Psoas muscle (tissue), 8 donors: Measurements from ENCODE around the gene ANXA4. TPM values are rescaled to one million over a fixed set of nuclear protein-coding genes. Genes with fewer than 3 reads are reported as not detected.

Experiments used
- ATAC-seq, 4 donors: fragments of 200-7000 bp; cut with Tn5 transposase; one replicate each; pipeline ENCODE4 v1.9.1; 2020; ENCODE audit warnings: moderate library complexity in 3 of 4, mild to moderate bottlenecking in 2 of 4
- DNase-seq, 2 donors: peaks; one replicate each; pipeline ENCODE4 v3.0.0-alpha.2; 2020
- H3K27ac ChIP-seq: fragments of 200-600 bp; one replicate; pipeline ENCODE4 v1.8.0; 2022
- H3K27me3 ChIP-seq, 3 donors: fragments of 200-600 bp in 1 of 3; one replicate each; pipeline versions ENCODE4 v1.6.1 to v1.8.0; 2013 to 2022; ENCODE audit warnings: low read length in 2 of 3, mild to moderate bottlenecking in 2 of 3, moderate library complexity in 1 of 3; ENCODE audit not compliant: insufficient read depth in 3 of 3
- H3K36me3 ChIP-seq, 2 donors: fragments of 200-600 bp in 1 of 2; one replicate each; pipeline versions ENCODE4 v1.6.1 to v1.8.0; 2013 to 2022; ENCODE audit warnings: low read depth in 1 of 2, mild to moderate bottlenecking in 1 of 2, moderate library complexity in 1 of 2; ENCODE audit not compliant: insufficient read depth in 1 of 2
- H3K4me1 ChIP-seq: fragments of 200-600 bp; one replicate; pipeline ENCODE4 v1.8.0; 2022
- H3K4me3 ChIP-seq: fragments of 200-600 bp; one replicate; pipeline ENCODE4 v1.8.0; 2022; ENCODE audit warnings: mild to moderate bottlenecking
- H3K9me3 ChIP-seq: fragments of 200-600 bp; one replicate; pipeline ENCODE4 v1.8.0; 2022
- WGBS, 3 donors: extraction: QIAGEN DNeasy Blood & Tissue Kit; methylation state at CpG; one replicate each; pipeline versions ENCODE4 v1.1.6 to v1.1.7; 2013; 5-methylcytosine and 5-hydroxymethylcytosine counted together
- intact Hi-C, 2 donors: fragments of 100-400 bp; cut with DNase I; formaldehyde crosslinking; loops; one replicate each; pipeline versions ENCODE4 v1.11.0 to v1.14.2; 2022
- polyA plus RNA-seq, 3 donors: library from polyadenylated mRNA; stranded (reverse); fragments of 200-250 nt; gene quantifications; one replicate each; pipeline ENCODE4 v1.2.3, GENCODE V29; 2013
- total RNA-seq, 4 donors: library from RNA; stranded (reverse); fragmentation: NEBNext Ultra II Directional in 2 of 4; extraction: Animal tissue kit (Norgen Biotek cat#: 25700) in 2 of 4; gene quantifications; one replicate each; pipeline versions ENCODE4 v1.2.1 to v1.2.4, GENCODE V29; 2021 to 2023
- TF ChIP-seq, protein P1 (sequence below): fragments of 200-600 bp; IDR thresholded peaks from one replicate; pipeline ENCODE4 v1.8.0; 2022; ENCODE audit warnings: antibody characterized with exemption
- donor health status: healthy with polysubstance abuse.
- donor health status: DM: no; HTN: no; CAD: no; lungs with moderate emphysema.
- donor health status: Bipolar disorder and iron deficiency.
- donor health status: healthy.
- donor health status: DM: yes; HTN: yes; CAD: no.
- donor health status: DM: no; HTN: no; CAD: no.
- donor health status: DM: no; HTN: no; CAD: no.
- donor health status: DM: yes; HTN: yes; CAD: no.

ANXA4 gene
- total and polyA plus RNA-seq, 7 donors = 13.2 to 29.0 (median 19.4) TPM

DNA sequence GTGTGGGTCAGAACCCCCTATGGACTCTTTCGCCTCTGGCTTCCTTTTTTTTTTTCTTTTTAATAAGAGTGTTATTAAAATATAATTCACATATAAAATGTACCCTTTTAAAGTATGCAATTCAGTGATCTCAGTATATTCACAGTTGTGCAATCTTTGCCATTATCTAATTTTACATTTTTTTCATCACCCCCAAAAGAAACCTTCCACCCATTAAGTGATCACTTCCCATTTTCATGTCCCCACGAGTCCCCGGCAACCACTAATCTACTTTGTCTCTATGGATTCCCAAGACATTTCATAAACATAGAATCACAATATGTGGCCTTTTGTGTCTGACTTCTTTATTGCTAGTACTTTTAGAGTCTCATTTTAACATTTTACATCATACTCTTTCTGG lies 38.7 kb upstream of the ANXA4 start:
- H3K4me1 ChIP-seq = no peaks in the 10 kb centered on the region
- ATAC-seq = no peak
- 76 to 81% (median 76%) methylated on average over 3 of the region's 3 CpGs for WGBS, 3 donors
- DNase-seq = no peak
- H3K36me3 ChIP-seq = no peaks in the 10 kb centered on the region
- no peak overlapping the region for H3K4me3 ChIP-seq
- TF ChIP-seq, protein P1, sequence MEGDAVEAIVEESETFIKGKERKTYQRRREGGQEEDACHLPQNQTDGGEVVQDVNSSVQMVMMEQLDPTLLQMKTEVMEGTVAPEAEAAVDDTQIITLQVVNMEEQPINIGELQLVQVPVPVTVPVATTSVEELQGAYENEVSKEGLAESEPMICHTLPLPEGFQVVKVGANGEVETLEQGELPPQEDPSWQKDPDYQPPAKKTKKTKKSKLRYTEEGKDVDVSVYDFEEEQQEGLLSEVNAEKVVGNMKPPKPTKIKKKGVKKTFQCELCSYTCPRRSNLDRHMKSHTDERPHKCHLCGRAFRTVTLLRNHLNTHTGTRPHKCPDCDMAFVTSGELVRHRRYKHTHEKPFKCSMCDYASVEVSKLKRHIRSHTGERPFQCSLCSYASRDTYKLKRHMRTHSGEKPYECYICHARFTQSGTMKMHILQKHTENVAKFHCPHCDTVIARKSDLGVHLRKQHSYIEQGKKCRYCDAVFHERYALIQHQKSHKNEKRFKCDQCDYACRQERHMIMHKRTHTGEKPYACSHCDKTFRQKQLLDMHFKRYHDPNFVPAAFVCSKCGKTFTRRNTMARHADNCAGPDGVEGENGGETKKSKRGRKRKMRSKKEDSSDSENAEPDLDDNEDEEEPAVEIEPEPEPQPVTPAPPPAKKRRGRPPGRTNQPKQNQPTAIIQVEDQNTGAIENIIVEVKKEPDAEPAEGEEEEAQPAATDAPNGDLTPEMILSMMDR = no peak
- intact Hi-C loops = no loop called here
- H3K9me3 ChIP-seq = no peaks in the 10 kb centered on the region
- H3K27ac ChIP-seq = no peak overlapping the region
- no peaks in the 10 kb centered on the region for H3K27me3 ChIP-seq

DNA sequence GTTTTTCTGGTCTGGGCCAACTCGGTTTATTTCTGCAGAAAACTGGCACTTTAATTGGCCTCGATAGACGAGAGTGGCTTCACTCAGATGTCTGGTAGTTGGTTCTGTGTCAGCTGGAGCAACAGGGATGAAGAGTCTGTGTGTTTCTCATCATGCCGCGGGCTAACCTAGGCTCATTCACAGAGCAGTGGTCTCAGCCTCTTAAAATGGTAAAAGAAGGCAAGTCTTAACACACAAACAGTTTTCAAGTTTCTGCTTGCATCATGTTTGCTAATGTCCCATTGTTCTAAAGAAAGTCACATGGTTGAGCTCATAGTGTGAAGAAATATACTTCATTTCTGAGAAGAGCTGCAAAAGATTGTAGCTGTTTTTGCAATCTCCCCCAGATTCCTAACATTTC lies 37.5 kb upstream of the ANXA4 start:
- intact Hi-C loops = no loop called here
- H3K36me3 ChIP-seq = no peaks in the 10 kb centered on the region
- no peak overlapping the region for H3K4me3 ChIP-seq
- WGBS, 3 donors = 66 to 80% (median 68%) methylated on average over 5 of the region's 5 CpGs
- no peak for DNase-seq
- H3K9me3 ChIP-seq = no peaks in the 10 kb centered on the region
- ATAC-seq = no peak
- no peak overlapping the region for H3K27ac ChIP-seq
- TF ChIP-seq, protein P1 = no peak
- H3K4me1 ChIP-seq = no peaks in the 10 kb centered on the region
- H3K27me3 ChIP-seq = no peaks in the 10 kb centered on the region

DNA sequence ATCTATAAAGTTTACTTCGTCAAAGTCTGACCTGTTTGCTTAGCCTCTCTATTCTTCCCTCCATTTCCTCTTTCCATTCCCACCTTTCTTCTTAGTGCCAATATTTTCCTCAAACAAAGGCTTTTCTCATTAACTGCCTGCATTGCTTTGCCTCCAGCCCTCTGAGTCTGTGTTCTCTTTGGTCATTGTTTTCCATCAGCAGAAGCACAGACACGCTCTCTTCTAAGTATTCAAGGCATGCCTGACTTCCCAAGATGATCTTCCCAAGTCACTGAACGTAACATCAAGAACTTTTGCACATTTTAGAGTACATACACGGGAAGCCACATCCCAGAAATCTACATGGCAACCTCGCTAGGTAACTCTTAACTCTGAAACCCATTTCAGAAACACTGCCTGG lies 32.6 kb upstream of the ANXA4 start:
- TF ChIP-seq, protein P1 = no peak
- H3K4me1 ChIP-seq = peaks cover under 1% of the 10 kb centered on the region
- H3K27ac ChIP-seq = no peak overlapping the region
- intact Hi-C loops = no loop called here
- WGBS, 3 donors = 75 to 83% (median 79%) methylated on average over 5 of the region's 5 CpGs
- H3K4me3 ChIP-seq = no peak overlapping the region
- no peaks in the 10 kb centered on the region for H3K9me3 ChIP-seq
- H3K27me3 ChIP-seq = no peaks in the 10 kb centered on the region
- DNase-seq (no peak), ATAC-seq (no peak)
- H3K36me3 ChIP-seq = no peaks in the 10 kb centered on the region

DNA sequence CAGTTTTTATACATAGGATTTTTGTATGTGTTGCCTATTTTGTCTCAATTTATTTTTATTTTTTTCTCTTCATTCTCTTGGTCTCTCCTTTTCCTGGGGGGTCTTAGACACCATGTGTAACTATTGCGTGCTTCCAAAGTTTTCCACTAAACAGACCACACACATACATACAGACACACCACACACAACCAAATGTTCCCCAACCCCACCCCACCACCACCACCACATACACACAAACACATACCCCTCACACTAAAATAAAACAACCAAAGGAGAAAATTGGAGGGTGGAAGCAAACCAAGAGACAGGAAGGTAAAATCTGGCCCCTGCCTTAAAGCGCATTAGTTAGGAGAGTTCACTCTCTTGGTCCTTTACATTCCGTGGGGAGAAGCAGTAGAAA lies 30.0 kb upstream of the ANXA4 start:
- Histone ChIP-seq H3K4me3 (no peak overlapping the region), H3K27me3 (no peaks in the 10 kb centered on the region), H3K9me3 (no peaks in the 10 kb centered on the region), H3K36me3 (no peaks in the 10 kb centered on the region), H3K27ac (no peak overlapping the region), H3K4me1 (peaks cover 3% of the 10 kb centered on the region)
- DNase-seq = no peak
- WGBS, 3 donors = 89 to 93% (median 91%) methylated on average over 3 of the region's 3 CpGs
- ATAC-seq = no peak
- intact Hi-C loops = loop anchor here (5.0 to 10.0 kb wide), 3 partner anchors 70 to 337 kb away; partner anchors contain the start of gene AAK1 (in 1 of the 2)
- TF ChIP-seq, protein P1 = no peak

DNA sequence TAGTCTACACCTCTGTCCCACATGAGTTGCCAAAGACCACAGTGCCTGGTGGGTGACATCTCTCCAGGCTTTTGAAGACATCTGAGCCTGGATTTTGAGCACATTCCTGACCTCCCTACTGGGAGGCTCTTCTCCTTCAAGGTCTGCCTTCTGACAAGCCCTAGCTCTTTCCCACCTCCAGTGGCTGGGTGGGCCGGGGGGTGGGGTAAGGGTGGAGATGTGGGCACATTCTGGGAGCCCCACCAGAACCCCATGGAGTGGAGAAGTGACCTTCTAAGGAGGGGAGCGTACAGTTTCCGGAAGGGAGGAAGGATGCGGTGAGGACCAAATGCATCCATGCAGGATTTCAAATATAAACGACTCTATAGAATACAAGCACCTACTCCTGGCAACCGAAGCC lies 27.9 kb upstream of the ANXA4 start:
- Histone ChIP-seq H3K4me1 (peaks cover 3% of the 10 kb centered on the region), H3K27ac (no peak overlapping the region), H3K9me3 (no peaks in the 10 kb centered on the region), H3K36me3 (no peaks in the 10 kb centered on the region), H3K4me3 (no peak overlapping the region), H3K27me3 (no peaks in the 10 kb centered on the region)
- 92 to 97% (median 96%) methylated on average over 6 of the region's 6 CpGs for WGBS, 3 donors
- no peak for DNase-seq
- ATAC-seq = peak in 1 of 4 donors; percentile 6
- TF ChIP-seq, protein P1 = no peak
- intact Hi-C loops = loop anchor here (5.0 to 10.0 kb wide), 3 partner anchors 72 to 339 kb away; partner anchors contain the start of gene AAK1 (in 1 of the 2)
